Measurements from ENCODE around the gene SERPINI1. TPM values are rescaled to one million over a fixed set of nuclear protein-coding genes. Genes with fewer than 3 reads are reported as not detected.

Gene SERPINI1
- total and polyA plus RNA-seq, 9 of the 15 experiments (the other 6 are each of a cell fraction or from before 2014, with no cell fraction given), result 1.6 to 9.9 (median 3.5) TPM

DNA sequence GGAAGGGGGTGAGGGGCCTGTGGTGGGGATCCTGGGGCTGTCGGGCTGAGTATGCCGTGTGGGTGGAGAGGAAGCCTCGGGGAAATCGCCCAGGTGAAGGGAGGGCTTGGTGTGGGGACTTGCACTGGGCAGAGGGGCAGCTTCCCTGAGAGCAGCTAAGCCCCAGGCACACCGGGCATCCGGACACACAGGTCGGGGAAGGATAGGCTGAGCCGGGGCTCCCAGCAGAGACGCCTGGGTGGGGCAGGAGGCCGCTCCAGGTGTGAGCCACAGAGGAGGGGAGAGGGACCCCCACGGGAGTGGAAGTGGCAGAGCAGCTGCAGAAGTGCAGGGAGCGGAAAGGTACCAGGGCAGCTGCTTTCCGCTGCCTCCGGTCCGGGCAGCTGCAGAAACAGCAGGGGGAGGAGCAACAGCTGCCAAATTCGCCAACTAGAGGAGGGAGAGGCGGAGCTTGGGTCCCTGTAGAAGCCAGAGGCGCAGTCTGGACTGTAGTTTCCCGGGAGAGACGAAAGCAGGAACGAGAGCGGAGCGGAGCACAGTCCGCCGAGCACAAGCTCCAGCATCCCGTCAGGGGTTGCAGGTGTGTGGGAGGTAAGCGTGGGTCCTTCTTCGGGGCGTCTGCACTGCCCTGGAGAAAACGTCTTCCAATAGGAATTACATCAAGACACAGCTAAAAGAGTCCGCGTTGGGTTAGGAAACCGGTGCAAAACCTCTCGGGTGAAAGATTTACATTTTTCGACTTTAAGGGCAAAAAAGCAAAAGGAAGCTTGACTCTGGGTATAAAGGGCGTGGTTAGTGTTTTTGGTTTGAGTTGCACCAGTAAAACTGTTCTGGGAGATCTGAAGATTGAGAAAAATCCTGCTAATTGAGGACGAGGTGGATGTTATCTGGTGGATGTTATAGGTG is at the start of gene SERPINI1 (continued):
- TF ChIP-seq, protein P1, sequence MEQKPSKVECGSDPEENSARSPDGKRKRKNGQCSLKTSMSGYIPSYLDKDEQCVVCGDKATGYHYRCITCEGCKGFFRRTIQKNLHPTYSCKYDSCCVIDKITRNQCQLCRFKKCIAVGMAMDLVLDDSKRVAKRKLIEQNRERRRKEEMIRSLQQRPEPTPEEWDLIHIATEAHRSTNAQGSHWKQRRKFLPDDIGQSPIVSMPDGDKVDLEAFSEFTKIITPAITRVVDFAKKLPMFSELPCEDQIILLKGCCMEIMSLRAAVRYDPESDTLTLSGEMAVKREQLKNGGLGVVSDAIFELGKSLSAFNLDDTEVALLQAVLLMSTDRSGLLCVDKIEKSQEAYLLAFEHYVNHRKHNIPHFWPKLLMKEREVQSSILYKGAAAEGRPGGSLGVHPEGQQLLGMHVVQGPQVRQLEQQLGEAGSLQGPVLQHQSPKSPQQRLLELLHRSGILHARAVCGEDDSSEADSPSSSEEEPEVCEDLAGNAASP (IDR thresholded peaks at IDR 0.05), result no peak
- no peak for TF ChIP-seq MECOM (CRISPR knock-in tag; IDR thresholded peaks at IDR 0.05)
- no peak for TF ChIP-seq TBL1XR1 (IDR thresholded peaks at IDR 0.05; ENCODE audit: low read length in 2 of 2)
- TF ChIP-seq, protein P2, sequence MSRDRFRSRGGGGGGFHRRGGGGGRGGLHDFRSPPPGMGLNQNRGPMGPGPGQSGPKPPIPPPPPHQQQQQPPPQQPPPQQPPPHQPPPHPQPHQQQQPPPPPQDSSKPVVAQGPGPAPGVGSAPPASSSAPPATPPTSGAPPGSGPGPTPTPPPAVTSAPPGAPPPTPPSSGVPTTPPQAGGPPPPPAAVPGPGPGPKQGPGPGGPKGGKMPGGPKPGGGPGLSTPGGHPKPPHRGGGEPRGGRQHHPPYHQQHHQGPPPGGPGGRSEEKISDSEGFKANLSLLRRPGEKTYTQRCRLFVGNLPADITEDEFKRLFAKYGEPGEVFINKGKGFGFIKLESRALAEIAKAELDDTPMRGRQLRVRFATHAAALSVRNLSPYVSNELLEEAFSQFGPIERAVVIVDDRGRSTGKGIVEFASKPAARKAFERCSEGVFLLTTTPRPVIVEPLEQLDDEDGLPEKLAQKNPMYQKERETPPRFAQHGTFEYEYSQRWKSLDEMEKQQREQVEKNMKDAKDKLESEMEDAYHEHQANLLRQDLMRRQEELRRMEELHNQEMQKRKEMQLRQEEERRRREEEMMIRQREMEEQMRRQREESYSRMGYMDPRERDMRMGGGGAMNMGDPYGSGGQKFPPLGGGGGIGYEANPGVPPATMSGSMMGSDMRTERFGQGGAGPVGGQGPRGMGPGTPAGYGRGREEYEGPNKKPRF (IDR thresholded peaks at IDR 0.05; ENCODE audit: low read depth, low read length), result no peak
- TF ChIP-seq ZNF561 (CRISPR knock-in tag; conservative IDR thresholded peaks at IDR 0.05), result no peak
- TF ChIP-seq, protein P3, sequence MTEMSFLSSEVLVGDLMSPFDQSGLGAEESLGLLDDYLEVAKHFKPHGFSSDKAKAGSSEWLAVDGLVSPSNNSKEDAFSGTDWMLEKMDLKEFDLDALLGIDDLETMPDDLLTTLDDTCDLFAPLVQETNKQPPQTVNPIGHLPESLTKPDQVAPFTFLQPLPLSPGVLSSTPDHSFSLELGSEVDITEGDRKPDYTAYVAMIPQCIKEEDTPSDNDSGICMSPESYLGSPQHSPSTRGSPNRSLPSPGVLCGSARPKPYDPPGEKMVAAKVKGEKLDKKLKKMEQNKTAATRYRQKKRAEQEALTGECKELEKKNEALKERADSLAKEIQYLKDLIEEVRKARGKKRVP (CRISPR knock-in tag; IDR thresholded peaks at IDR 0.05), result no peak
- no peak for TF ChIP-seq FOXJ2 (tag; IDR thresholded peaks at IDR 0.05)
- TF ChIP-seq, protein P4, sequence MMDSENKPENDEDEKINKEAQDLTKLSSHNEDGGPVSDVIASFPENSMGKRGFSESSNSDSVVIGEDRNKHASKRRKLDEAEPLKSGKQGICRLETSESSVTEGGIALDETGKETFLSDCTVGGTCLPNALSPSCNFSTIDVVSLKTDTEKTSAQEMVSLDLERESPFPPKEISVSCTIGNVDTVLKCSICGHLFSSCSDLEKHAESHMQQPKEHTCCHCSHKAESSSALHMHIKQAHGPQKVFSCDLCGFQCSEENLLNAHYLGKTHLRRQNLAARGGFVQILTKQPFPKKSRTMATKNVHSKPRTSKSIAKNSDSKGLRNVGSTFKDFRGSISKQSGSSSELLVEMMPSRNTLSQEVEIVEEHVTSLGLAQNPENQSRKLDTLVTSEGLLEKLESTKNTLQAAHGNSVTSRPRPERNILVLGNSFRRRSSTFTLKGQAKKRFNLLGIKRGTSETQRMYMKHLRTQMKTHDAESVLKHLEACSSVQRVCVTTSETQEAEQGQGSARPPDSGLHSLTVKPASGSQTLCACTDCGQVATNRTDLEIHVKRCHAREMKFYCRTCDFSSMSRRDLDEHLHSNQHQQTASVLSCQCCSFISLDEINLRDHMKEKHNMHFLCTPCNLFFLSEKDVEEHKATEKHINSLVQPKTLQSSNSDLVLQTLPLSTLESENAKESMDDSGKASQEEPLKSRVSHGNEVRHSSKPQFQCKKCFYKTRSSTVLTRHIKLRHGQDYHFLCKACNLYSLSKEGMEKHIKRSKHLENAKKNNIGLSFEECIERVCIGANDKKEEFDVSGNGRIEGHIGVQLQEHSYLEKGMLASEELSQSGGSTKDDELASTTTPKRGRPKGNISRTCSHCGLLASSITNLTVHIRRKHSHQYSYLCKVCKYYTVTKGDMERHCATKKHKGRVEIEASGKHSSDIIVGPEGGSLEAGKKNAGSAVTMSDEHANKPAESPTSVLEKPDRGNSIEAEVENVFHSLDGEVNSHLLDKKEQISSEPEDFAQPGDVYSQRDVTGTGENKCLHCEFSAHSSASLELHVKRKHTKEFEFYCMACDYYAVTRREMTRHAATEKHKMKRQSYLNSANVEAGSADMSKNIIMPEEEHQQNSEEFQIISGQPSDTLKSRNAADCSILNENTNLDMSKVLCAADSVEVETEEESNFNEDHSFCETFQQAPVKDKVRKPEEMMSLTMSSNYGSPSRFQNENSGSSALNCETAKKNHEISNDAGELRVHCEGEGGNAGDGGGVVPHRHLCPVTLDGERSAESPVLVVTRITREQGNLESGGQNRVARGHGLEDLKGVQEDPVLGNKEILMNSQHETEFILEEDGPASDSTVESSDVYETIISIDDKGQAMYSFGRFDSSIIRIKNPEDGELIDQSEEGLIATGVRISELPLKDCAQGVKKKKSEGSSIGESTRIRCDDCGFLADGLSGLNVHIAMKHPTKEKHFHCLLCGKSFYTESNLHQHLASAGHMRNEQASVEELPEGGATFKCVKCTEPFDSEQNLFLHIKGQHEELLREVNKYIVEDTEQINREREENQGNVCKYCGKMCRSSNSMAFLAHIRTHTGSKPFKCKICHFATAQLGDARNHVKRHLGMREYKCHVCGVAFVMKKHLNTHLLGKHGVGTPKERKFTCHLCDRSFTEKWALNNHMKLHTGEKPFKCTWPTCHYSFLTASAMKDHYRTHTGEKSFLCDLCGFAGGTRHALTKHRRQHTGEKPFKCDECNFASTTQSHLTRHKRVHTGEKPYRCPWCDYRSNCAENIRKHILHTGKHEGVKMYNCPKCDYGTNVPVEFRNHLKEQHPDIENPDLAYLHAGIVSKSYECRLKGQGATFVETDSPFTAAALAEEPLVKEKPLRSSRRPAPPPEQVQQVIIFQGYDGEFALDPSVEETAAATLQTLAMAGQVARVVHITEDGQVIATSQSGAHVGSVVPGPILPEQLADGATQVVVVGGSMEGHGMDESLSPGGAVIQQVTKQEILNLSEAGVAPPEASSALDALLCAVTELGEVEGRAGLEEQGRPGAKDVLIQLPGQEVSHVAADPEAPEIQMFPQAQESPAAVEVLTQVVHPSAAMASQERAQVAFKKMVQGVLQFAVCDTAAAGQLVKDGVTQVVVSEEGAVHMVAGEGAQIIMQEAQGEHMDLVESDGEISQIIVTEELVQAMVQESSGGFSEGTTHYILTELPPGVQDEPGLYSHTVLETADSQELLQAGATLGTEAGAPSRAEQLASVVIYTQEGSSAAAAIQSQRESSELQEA (IDR thresholded peaks at IDR 0.05; ENCODE audit: low read depth), result no peak
- no peak for TF ChIP-seq DDX20 (tag; IDR thresholded peaks at IDR 0.05; ENCODE audit: low read depth)
- peak; percentile 74 for TF ChIP-seq SAP30 (IDR thresholded peaks at IDR 0.05; ENCODE audit: borderline replicate concordance, insufficient read depth, low read depth, low read length, poor library complexity, severe bottlenecking)
- TF ChIP-seq ZC3H4 (CRISPR knock-in tag; IDR thresholded peaks at IDR 0.05; ENCODE audit: borderline replicate concordance), result no peak
- no peak for TF ChIP-seq ZNF551 (CRISPR knock-in tag; IDR thresholded peaks at IDR 0.05)
- no peak for TF ChIP-seq ZNF124 (CRISPR knock-in tag; IDR thresholded peaks at IDR 0.05)
- TF ChIP-seq FOS (IDR thresholded peaks at IDR 0.05; ENCODE audit: extremely low read depth, insufficient read length), result no peak

All from K562 (cell line).